ENCODE measurements around the gene CREB3.

The CREB3 gene

GRCh38 chr9:35757226-35757891 lies 24.9 kb downstream of the CREB3 start:
- H3K4me3 Mint-ChIP-seq, result peak overlapping the region; percentile 98
- no peaks in the 10 kb centered on the region for H3K27me3 Mint-ChIP-seq
- no peaks in the 10 kb centered on the region for H3K9me3 Mint-ChIP-seq
- ATAC-seq (ENCODE audit: low read depth) (peak; percentile 21), DNase-seq (ENCODE audit: low spot score in 2 of 2) (peak in 1 of 2 donors; percentile 11)
- H3K4me1 Mint-ChIP-seq, result peaks cover 41% of the 10 kb centered on the region
- H3K27ac Mint-ChIP-seq, result peak overlapping the region; percentile 93
- H3K36me3 Mint-ChIP-seq, result peaks cover 16% of the 10 kb centered on the region

DNA sequence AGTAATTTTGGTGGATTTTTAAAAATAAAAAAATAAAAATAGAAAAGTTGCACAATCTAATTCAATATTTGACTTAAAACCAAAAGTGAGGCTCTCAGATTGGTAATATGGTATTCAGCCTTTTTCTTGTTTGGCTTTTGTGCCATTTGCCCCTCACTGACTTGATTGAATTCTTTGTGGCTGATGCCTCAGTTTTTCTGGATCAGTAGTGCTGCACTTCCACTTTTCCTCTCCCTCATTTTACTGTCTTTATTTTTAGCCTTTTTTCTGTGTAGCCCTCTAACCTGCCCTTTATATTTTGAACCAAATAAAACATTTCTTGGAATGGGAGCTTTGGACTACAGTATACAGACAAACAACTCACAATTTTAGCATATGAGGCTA lies 25.4 kb downstream of the CREB3 start:
- no peaks in the 10 kb centered on the region for H3K27me3 Mint-ChIP-seq
- DNase-seq (ENCODE audit: low spot score in 2 of 2) (no peak), ATAC-seq (ENCODE audit: low read depth) (no peak)
- peaks cover 11% of the 10 kb centered on the region for H3K36me3 Mint-ChIP-seq
- H3K4me1 Mint-ChIP-seq, result peaks cover 39% of the 10 kb centered on the region
- peak overlapping the region; percentile 93 for H3K27ac Mint-ChIP-seq
- H3K9me3 Mint-ChIP-seq, result no peaks in the 10 kb centered on the region
- H3K4me3 Mint-ChIP-seq, result peak overlapping the region; percentile 60

DNA sequence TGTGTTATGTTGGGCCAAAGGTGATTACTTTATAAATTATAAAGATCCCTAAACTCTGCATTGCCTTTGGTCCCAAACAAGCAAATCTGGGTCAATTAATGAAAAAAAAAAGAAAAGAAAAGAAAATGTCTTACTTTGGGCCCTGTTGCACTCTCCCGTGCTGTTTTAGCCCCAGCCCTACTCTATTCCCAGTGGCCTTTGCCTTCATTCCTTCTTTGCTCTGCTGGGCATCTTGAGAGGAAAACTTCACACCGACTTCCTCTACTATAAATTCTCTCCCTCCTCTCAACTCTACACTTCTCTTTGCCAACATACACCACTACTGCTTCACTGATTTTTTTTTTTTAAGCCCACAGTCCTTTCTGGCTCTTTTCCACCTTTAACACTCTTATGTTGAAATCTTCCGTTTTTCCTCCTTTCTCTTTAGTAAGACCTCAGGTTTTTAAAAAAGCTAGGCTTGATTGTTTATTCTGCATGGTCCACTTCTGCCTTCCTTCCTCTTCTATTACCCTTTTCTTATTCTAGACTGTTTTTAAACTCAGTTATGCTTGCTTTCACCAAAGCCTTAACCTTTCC lies 26.1 kb downstream of the CREB3 start:
- Mint-ChIP-seq H3K36me3 (peaks cover 6% of the 10 kb centered on the region), H3K4me3 (peak overlapping the region; percentile 24), H3K27ac (peak overlapping the region; percentile 1), H3K27me3 (no peaks in the 10 kb centered on the region), H3K9me3 (no peaks in the 10 kb centered on the region), H3K4me1 (peaks cover 35% of the 10 kb centered on the region)
- DNase-seq (ENCODE audit: low spot score in 2 of 2) (no peak), ATAC-seq (ENCODE audit: low read depth) (no peak)

GRCh38 chr9:35759795-35760194 lies 27.3 kb downstream of the CREB3 start:
- H3K36me3 Mint-ChIP-seq, result no peaks in the 10 kb centered on the region
- DNase-seq (ENCODE audit: low spot score in 2 of 2), result no peak
- H3K4me1 Mint-ChIP-seq, result peaks cover 37% of the 10 kb centered on the region
- H3K4me3 Mint-ChIP-seq, result no peak overlapping the region
- H3K27ac Mint-ChIP-seq, result no peak overlapping the region
- ATAC-seq (ENCODE audit: low read depth), result no peak
- H3K27me3 Mint-ChIP-seq, result no peaks in the 10 kb centered on the region
- H3K9me3 Mint-ChIP-seq, result no peaks in the 10 kb centered on the region

DNA sequence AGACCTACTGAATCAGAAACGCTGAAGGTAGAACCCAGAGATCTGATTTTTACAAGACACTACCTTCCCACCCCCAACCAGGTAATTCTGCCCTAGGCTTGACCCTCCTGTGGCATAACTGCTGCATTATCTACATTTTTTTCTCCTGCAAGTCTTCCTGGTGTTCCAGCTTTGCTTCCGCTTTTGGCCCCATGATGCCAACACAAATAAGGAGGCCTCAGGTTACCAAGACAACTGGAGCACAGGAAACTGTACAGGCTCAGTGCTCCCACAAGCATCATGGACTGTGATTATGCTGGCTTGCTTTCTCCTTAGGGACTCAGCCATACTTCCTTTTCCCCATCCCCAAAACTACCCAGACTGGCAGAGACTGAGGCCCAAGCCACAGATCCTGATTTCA lies 28.2 kb downstream of the CREB3 start:
- Mint-ChIP-seq H3K4me1 (peaks cover 37% of the 10 kb centered on the region), H3K27ac (no peak overlapping the region)

GRCh38 chr9:35763181-35763580 lies 30.7 kb downstream of the CREB3 start:
- no peaks in the 10 kb centered on the region for H3K36me3 Mint-ChIP-seq
- H3K4me1 Mint-ChIP-seq, result peaks cover 20% of the 10 kb centered on the region

More for the DNA sequence above, 28.2 kb downstream of the CREB3 start:
- DNase-seq (ENCODE audit: low spot score in 2 of 2) (no peak), ATAC-seq (ENCODE audit: low read depth) (no peak)
- H3K27me3 Mint-ChIP-seq, result no peaks in the 10 kb centered on the region
- H3K4me3 Mint-ChIP-seq, result no peak overlapping the region
- H3K9me3 Mint-ChIP-seq, result no peaks in the 10 kb centered on the region
- no peaks in the 10 kb centered on the region for H3K36me3 Mint-ChIP-seq

DNA sequence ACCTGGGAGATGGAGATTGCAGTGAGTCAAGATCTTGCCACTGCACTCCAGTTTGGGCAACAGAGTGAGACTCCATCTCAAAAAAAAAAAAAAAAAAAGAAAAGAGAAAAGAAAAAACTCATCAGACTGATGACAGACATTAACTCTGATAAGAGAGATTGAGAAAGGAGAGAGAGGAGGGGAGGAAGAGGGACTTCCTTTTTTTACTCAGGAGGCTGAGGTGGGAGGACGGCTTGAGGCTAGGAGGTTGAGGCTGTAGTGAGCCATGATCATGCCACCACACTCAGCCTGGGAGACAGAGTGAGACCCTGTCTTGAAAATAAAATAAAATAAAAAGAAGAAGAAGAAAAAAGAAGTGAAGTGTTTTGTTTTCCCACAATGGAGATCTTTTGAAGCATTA lies 31.3 kb downstream of the CREB3 start:
- Mint-ChIP-seq H3K36me3 (no peaks in the 10 kb centered on the region), H3K4me3 (no peak overlapping the region), H3K27me3 (no peaks in the 10 kb centered on the region), H3K4me1 (peaks cover 16% of the 10 kb centered on the region), H3K27ac (no peak overlapping the region), H3K9me3 (no peaks in the 10 kb centered on the region)
- DNase-seq (ENCODE audit: low spot score in 2 of 2) (no peak), ATAC-seq (ENCODE audit: low read depth) (no peak)

More at GRCh38 chr9:35763181-35763580, 30.7 kb downstream of the CREB3 start:
- ATAC-seq (ENCODE audit: low read depth) (no peak), DNase-seq (ENCODE audit: low spot score in 2 of 2) (no peak)
- no peak overlapping the region for H3K27ac Mint-ChIP-seq
- no peaks in the 10 kb centered on the region for H3K27me3 Mint-ChIP-seq
- H3K4me3 Mint-ChIP-seq, result no peak overlapping the region
- no peaks in the 10 kb centered on the region for H3K9me3 Mint-ChIP-seq

DNA sequence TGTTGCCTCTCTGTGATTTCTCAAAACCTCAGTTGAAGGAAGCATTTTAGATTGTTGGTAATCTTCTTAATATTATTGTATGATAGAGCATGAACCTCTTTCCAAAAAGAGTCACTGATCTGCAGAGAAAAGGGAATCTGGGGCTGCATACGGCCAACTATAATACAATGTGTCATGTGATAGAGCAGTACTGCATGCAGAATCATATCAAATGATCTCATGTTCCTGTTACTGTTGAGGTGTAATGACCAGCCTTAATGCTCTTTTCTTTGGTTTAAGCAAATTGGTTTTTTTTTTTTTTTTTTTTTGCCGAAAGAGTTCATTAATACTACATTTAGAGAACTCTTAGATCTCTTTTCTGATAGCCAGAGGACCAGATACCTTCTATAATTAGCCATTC lies 34.5 kb downstream of the CREB3 start:
- Mint-ChIP-seq H3K27me3 (no peaks in the 10 kb centered on the region), H3K9me3 (no peaks in the 10 kb centered on the region), H3K27ac (no peak overlapping the region), H3K4me3 (no peak overlapping the region), H3K4me1 (peaks cover 4% of the 10 kb centered on the region), H3K36me3 (no peaks in the 10 kb centered on the region)
- DNase-seq (ENCODE audit: low spot score in 2 of 2), result no peak
- no peak for ATAC-seq (ENCODE audit: low read depth)

DNA sequence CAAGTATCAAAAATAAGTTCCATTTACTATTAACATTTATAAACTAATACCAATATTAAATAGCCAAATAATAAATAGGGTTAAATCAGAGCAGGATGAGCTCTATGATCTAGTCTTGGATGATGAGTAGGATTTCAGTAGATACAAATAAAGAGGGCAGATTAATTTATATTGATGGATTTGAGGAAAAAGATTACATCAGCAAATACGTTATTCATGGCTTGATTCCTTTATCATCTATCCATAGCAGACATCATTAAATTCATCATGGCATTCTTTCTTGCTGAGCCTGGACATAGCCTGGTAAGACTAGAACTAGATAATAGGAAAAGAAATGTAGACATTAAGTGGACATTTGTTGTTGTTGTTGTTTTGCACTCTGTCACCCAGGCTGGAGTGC lies 35.0 kb downstream of the CREB3 start:
- no peaks in the 10 kb centered on the region for H3K36me3 Mint-ChIP-seq
- peaks cover 2% of the 10 kb centered on the region for H3K4me1 Mint-ChIP-seq
- ATAC-seq (ENCODE audit: low read depth), result no peak
- H3K27ac Mint-ChIP-seq, result no peak overlapping the region
- H3K4me3 Mint-ChIP-seq, result no peak overlapping the region
- DNase-seq (ENCODE audit: low spot score in 2 of 2), result no peak
- no peaks in the 10 kb centered on the region for H3K27me3 Mint-ChIP-seq
- no peaks in the 10 kb centered on the region for H3K9me3 Mint-ChIP-seq

- ATAC-seq (ENCODE audit: low read depth), result no peak
- Mint-ChIP-seq H3K36me3 (no peaks in the 10 kb centered on the region), H3K4me1 (no peaks in the 10 kb centered on the region), H3K27me3 (no peaks in the 10 kb centered on the region), H3K9me3 (no peaks in the 10 kb centered on the region), H3K27ac (no peak overlapping the region), H3K4me3 (no peak overlapping the region)
- no peak for DNase-seq (ENCODE audit: low spot score in 2 of 2)
Observed at GRCh38 chr9:35769763-35770162, 37.3 kb downstream of the CREB3 start.

DNA sequence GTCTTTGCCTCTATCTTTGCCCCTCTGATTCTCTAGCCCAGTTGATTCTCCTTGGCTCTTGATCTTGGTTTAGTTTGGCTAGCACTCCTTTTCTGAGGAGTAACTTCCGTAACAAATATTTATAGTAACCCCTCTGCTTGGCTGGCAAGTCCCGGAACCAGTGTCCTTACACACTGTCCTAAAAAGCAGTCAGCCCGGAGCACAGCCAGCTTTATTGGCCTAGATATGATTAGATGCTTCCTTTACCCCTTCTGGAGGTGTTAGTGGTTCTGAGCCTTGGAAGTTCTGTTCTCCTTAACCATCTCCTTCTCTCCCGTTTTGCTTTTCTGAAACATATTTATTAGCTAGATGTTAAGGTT lies 38.6 kb downstream of the CREB3 start:
- Mint-ChIP-seq H3K27ac (no peak overlapping the region), H3K4me1 (peaks cover 4% of the 10 kb centered on the region), H3K9me3 (no peaks in the 10 kb centered on the region), H3K27me3 (no peaks in the 10 kb centered on the region), H3K4me3 (no peak overlapping the region), H3K36me3 (no peaks in the 10 kb centered on the region)
- no peak for DNase-seq (ENCODE audit: low spot score in 2 of 2)
- no peak for ATAC-seq (ENCODE audit: low read depth)

- H3K9me3 Mint-ChIP-seq, result no peaks in the 10 kb centered on the region
- DNase-seq (ENCODE audit: low spot score in 2 of 2), result no peak
- ATAC-seq (ENCODE audit: low read depth), result no peak
- H3K27me3 Mint-ChIP-seq, result no peaks in the 10 kb centered on the region
- H3K4me3 Mint-ChIP-seq, result no peak overlapping the region
- peaks cover 4% of the 10 kb centered on the region for H3K4me1 Mint-ChIP-seq
- no peaks in the 10 kb centered on the region for H3K36me3 Mint-ChIP-seq
- H3K27ac Mint-ChIP-seq, result no peak overlapping the region
Observed at GRCh38 chr9:35771534-35771933, 39.1 kb downstream of the CREB3 start.

DNA sequence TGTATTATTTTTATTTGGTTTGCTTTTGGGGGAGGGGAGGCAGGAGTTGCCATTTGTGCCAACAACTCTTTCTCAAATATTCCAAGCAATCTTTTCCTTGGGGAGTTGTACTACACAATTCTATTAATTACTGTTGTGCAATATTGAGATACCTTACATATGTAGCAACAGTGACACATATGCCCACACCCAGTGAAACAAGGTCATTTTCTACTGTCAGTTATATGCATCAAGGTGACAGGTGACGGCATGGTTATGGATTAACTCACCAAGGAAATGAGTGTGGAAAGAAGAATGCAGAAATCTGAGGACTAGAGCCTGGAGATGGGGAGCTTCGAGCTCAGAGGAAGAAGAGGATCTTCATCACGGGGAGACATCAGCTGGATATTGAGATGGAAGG lies 39.5 kb downstream of the CREB3 start:
- Mint-ChIP-seq H3K4me3 (no peak overlapping the region), H3K4me1 (peaks cover 4% of the 10 kb centered on the region), H3K9me3 (no peaks in the 10 kb centered on the region), H3K27me3 (no peaks in the 10 kb centered on the region), H3K36me3 (no peaks in the 10 kb centered on the region), H3K27ac (no peak overlapping the region)
- no peak for DNase-seq (ENCODE audit: low spot score in 2 of 2)
- ATAC-seq (ENCODE audit: low read depth), result no peak

DNA sequence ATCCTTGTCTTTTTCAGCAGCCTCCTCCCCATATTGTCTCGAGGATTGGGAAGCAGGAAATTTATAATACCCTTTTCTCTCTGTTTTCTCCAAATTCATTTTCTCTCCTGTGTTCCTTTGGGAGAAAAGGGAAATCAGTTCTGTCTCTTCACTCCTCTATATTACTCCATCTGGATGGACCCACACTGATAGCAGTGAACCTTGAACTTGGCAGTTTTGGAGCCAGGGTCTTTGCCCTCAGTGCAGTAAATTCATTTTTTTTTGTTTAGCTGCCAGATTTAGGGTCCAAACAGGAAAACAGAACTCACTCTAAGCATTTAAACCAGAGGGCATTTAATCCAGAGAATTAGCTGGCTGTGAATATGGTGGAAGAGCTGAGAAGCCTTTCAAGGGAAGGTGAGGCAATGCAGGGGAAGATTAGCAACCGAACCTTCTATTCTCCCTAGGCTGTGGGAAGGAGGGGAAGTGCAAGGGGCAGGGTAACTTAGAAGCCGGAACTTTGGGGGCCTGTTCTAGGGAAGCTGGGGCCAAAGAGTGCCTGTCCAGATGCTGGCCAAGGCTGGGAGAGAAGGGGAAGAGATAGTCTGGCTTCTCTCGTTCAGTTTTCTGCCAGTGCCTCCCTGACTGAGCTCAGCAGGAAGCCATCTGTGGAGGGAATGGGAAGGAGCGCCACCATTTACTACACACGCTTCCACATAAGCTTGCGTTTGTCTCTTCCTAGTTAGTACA lies 42.6 kb downstream of the CREB3 start:
- Mint-ChIP-seq H3K36me3 (peaks cover 5% of the 10 kb centered on the region), H3K4me1 (peaks cover 4% of the 10 kb centered on the region), H3K27me3 (no peaks in the 10 kb centered on the region), H3K9me3 (no peaks in the 10 kb centered on the region), H3K27ac (peak overlapping the region; percentile 50), H3K4me3 (no peak overlapping the region)
- ATAC-seq (ENCODE audit: low read depth), result no peak
- no peak for DNase-seq (ENCODE audit: low spot score in 2 of 2)

Measured in memory B cell (primary cell).